Endometrial microvascular endothelial cells (primary cell): Measurements from ENCODE around the gene SEPTIN2. TPM values are rescaled to one million over a fixed set of nuclear protein-coding genes. Genes with fewer than 3 reads are reported as not detected.
"Not testable (repeated sequence)": the region's sequence is repeated elsewhere in the genome, so short reads cannot be mapped to it uniquely, and the experiment has no call there.

Experiments used
- in situ Hi-C: cut with HindIII; loops from 2 replicates; pipeline ENCODE4 v1.10.0; 2017; ENCODE audit warnings: low sequenced_read_pairs, low pct_unique_long_range_greater_than_20kb; ENCODE audit errors: inconsistent ontology term
- total RNA-seq: library from RNA; depleted of rRNA; stranded (reverse); fragments of >200 nt; gene quantifications from one replicate; pipeline ENCODE4 v1.2.3, GENCODE V29; 2015; ENCODE audit errors: inconsistent ontology term

Gene SEPTIN2
- 384 TPM for total RNA-seq

GRCh38 chr2:241315879-241316631, at the start of gene SEPTIN2:
Gene SEPTIN2, plus strand, starts transcription at chr2:241315925. Its CDS starts 8,308 bp downstream, at chr2:241324233.
- in situ Hi-C loops = no loop called here

GRCh38 chr2:241267249-241268067, 48.3 kb upstream of the SEPTIN2 start:
- in situ Hi-C loops = no loop called here

- in situ Hi-C loops = no loop called here
Measured at GRCh38 chr2:241268306-241268705, 47.4 kb upstream of the SEPTIN2 start.

- in situ Hi-C loops = no loop called here
Measured at GRCh38 chr2:241268716-241269445, 46.8 kb upstream of the SEPTIN2 start.

GRCh38 chr2:241269707-241270520, 45.8 kb upstream of the SEPTIN2 start:
- in situ Hi-C loops = no loop called here

GRCh38 chr2:241270531-241270930, 45.2 kb upstream of the SEPTIN2 start:
- in situ Hi-C loops = no loop called here

GRCh38 chr2:241271706-241272302, 43.9 kb upstream of the SEPTIN2 start:
- in situ Hi-C loops = no loop called here

GRCh38 chr2:241272303-241273209, 43.2 kb upstream of the SEPTIN2 start:
- in situ Hi-C loops = no loop called here

GRCh38 chr2:241273210-241274020, 42.3 kb upstream of the SEPTIN2 start:
- in situ Hi-C loops = no loop called here

- in situ Hi-C loops = no loop called here
Measured at GRCh38 chr2:241274127-241274526, 41.6 kb upstream of the SEPTIN2 start.

- in situ Hi-C loops = no loop called here
Measured at GRCh38 chr2:241275504-241275903, 40.2 kb upstream of the SEPTIN2 start.

GRCh38 chr2:241275910-241276309, 39.8 kb upstream of the SEPTIN2 start:
- in situ Hi-C loops = no loop called here

- in situ Hi-C loops = not testable (repeated sequence)
Measured at GRCh38 chr2:241278306-241278705, 37.4 kb upstream of the SEPTIN2 start.

- in situ Hi-C loops = no loop called here
Measured at GRCh38 chr2:241279413-241279812, 36.3 kb upstream of the SEPTIN2 start.

- in situ Hi-C loops = no loop called here
Measured at GRCh38 chr2:241279828-241280227, 35.9 kb upstream of the SEPTIN2 start.

GRCh38 chr2:241280291-241280690, 35.4 kb upstream of the SEPTIN2 start:
- in situ Hi-C loops = no loop called here

GRCh38 chr2:241282555-241282954, 33.2 kb upstream of the SEPTIN2 start:
- in situ Hi-C loops = no loop called here
